Duodenal mucosa (tissue), 2 donors: ENCODE results near the gene MYO5B.

ENCODE experiments used
- H3K27ac ChIP-seq: one replicate; pipeline ENCODE4 v1.7.0; 2013; ENCODE audit warnings: low read depth, low read length
- H3K27me3 ChIP-seq, 2 donors: one replicate each; pipeline ENCODE4 v1.7.0; 2013; ENCODE audit warnings: low read length in 2 of 2, control low read depth in 1 of 2; ENCODE audit not compliant: insufficient read depth in 2 of 2, control insufficient read depth in 1 of 2
- H3K36me3 ChIP-seq, 2 donors: one replicate each; pipeline ENCODE4 v1.7.0; 2013; ENCODE audit warnings: low read length in 2 of 2, control low read depth in 1 of 2; ENCODE audit not compliant: insufficient read depth in 2 of 2, control insufficient read depth in 1 of 2
- H3K4me1 ChIP-seq, 2 donors: one replicate each; pipeline ENCODE4 v1.7.0; 2013; ENCODE audit warnings: low read length in 2 of 2, control low read depth in 1 of 2; ENCODE audit not compliant: insufficient read depth in 2 of 2, control insufficient read depth in 1 of 2
- H3K4me3 ChIP-seq, 2 donors: one replicate each; pipeline ENCODE4 v1.7.0; 2013; ENCODE audit warnings: low read length in 2 of 2, low read depth in 1 of 2
- H3K9ac ChIP-seq, 2 donors: one replicate each; pipeline ENCODE4 v1.7.0; 2013; ENCODE audit warnings: low read length in 2 of 2, low read depth in 1 of 2
- H3K9me3 ChIP-seq, 2 donors: one replicate each; pipeline ENCODE4 v1.7.0; 2013; ENCODE audit warnings: low read length in 2 of 2, control low read depth in 1 of 2; ENCODE audit not compliant: control insufficient read depth in 1 of 2

MYO5B gene

GRCh38 chr18:50061876-50062517 is 132.9 kb downstream of the MYO5B start:
- no peaks in the 10 kb centered on the region for H3K27me3 ChIP-seq
- peaks cover 0 to 3% of the 10 kb centered on the region in 2 donors for H3K4me1 ChIP-seq
- H3K4me3 ChIP-seq: no peak overlapping the region
- H3K9me3 ChIP-seq: no peaks in the 10 kb centered on the region
- no peak overlapping the region for H3K27ac ChIP-seq
- H3K9ac ChIP-seq: no peak overlapping the region
- no peaks in the 10 kb centered on the region for H3K36me3 ChIP-seq

- Histone ChIP-seq H3K36me3 (no peaks in the 10 kb centered on the region), H3K27ac (no peak overlapping the region), H3K4me3 (no peak overlapping the region), H3K27me3 (no peaks in the 10 kb centered on the region), H3K4me1 (peaks cover 0 to 3% of the 10 kb centered on the region in 2 donors), H3K9me3 (no peaks in the 10 kb centered on the region), H3K9ac (no peak overlapping the region)
These were observed 134.1 kb downstream of the MYO5B start for GRCh38 chr18:50060822-50061221.

- peaks cover 0 to 3% of the 10 kb centered on the region in 2 donors for H3K4me1 ChIP-seq
- no peaks in the 10 kb centered on the region for H3K27me3 ChIP-seq
- no peak overlapping the region for H3K4me3 ChIP-seq
- no peak overlapping the region for H3K9ac ChIP-seq
- H3K27ac ChIP-seq: no peak overlapping the region
- peaks cover 2 to 3% of the 10 kb centered on the region in 2 donors for H3K36me3 ChIP-seq
- H3K9me3 ChIP-seq: no peaks in the 10 kb centered on the region
These were observed 136.2 kb downstream of the MYO5B start for GRCh38 chr18:50058731-50059130.

GRCh38 chr18:50057009-50057408 is 137.9 kb downstream of the MYO5B start:
- peaks cover 0 to 3% of the 10 kb centered on the region in 2 donors for H3K4me1 ChIP-seq
- H3K9me3 ChIP-seq: no peaks in the 10 kb centered on the region
- H3K4me3 ChIP-seq: no peak overlapping the region
- H3K27me3 ChIP-seq: no peaks in the 10 kb centered on the region
- H3K9ac ChIP-seq: no peak overlapping the region
- peaks cover 2 to 5% of the 10 kb centered on the region in 2 donors for H3K36me3 ChIP-seq
- no peak overlapping the region for H3K27ac ChIP-seq

- Histone ChIP-seq H3K27ac (no peak overlapping the region), H3K4me1 (peaks cover 0 to 3% of the 10 kb centered on the region in 2 donors), H3K9me3 (no peaks in the 10 kb centered on the region), H3K9ac (no peak overlapping the region), H3K27me3 (no peaks in the 10 kb centered on the region), H3K36me3 (peaks cover 2 to 5% of the 10 kb centered on the region in 2 donors), H3K4me3 (no peak overlapping the region)
These were observed 138.8 kb downstream of the MYO5B start for GRCh38 chr18:50056185-50056584.

GRCh38 chr18:50055488-50055887 is 139.5 kb downstream of the MYO5B start:
- no peaks in the 10 kb centered on the region for H3K27me3 ChIP-seq
- no peak overlapping the region for H3K4me3 ChIP-seq
- peaks cover 2 to 5% of the 10 kb centered on the region in 2 donors for H3K36me3 ChIP-seq
- no peak overlapping the region for H3K27ac ChIP-seq
- H3K9me3 ChIP-seq: no peaks in the 10 kb centered on the region
- no peak overlapping the region for H3K9ac ChIP-seq
- peaks cover 0 to 3% of the 10 kb centered on the region in 2 donors for H3K4me1 ChIP-seq

- no peaks in the 10 kb centered on the region for H3K4me1 ChIP-seq
- H3K27me3 ChIP-seq: no peaks in the 10 kb centered on the region
- H3K9me3 ChIP-seq: no peaks in the 10 kb centered on the region
- peaks cover 2 to 5% of the 10 kb centered on the region in 2 donors for H3K36me3 ChIP-seq
- H3K4me3 ChIP-seq: no peak overlapping the region
- H3K27ac ChIP-seq: no peak overlapping the region
- H3K9ac ChIP-seq: no peak overlapping the region
These were observed 141.8 kb downstream of the MYO5B start for GRCh38 chr18:50053111-50053510.

GRCh38 chr18:50051288-50051687 is 143.7 kb downstream of the MYO5B start:
- no peak overlapping the region for H3K4me3 ChIP-seq
- H3K9ac ChIP-seq: no peak overlapping the region
- H3K9me3 ChIP-seq: no peaks in the 10 kb centered on the region
- no peak overlapping the region for H3K27ac ChIP-seq
- peaks cover 2 to 5% of the 10 kb centered on the region in 2 donors for H3K36me3 ChIP-seq
- no peaks in the 10 kb centered on the region for H3K27me3 ChIP-seq
- no peaks in the 10 kb centered on the region for H3K4me1 ChIP-seq

GRCh38 chr18:50045126-50045525 is 149.8 kb downstream of the MYO5B start:
- Histone ChIP-seq H3K4me3 (no peak overlapping the region), H3K9me3 (no peaks in the 10 kb centered on the region), H3K4me1 (no peaks in the 10 kb centered on the region), H3K27ac (no peak overlapping the region), H3K27me3 (no peaks in the 10 kb centered on the region), H3K36me3 (peaks cover 0 to under 1% of the 10 kb centered on the region in 2 donors), H3K9ac (no peak overlapping the region)

GRCh38 chr18:50044402-50044801 is 150.5 kb downstream of the MYO5B start:
- no peaks in the 10 kb centered on the region for H3K27me3 ChIP-seq
- no peak overlapping the region for H3K4me3 ChIP-seq
- H3K9me3 ChIP-seq: no peaks in the 10 kb centered on the region

More at GRCh38 chr18:50044402-50044801, 150.5 kb downstream of the MYO5B start:
- Histone ChIP-seq H3K4me1 (no peaks in the 10 kb centered on the region), H3K27ac (no peak overlapping the region), H3K36me3 (peaks cover 0 to 4% of the 10 kb centered on the region in 2 donors), H3K9ac (no peak overlapping the region)
